GM18520 (cell line): ENCODE data around the gene PLD6.

Experiments
- ATAC-seq: cut with Tn5 transposase; IDR thresholded peaks from one replicate; pipeline ENCODE4 v1.9.1; 2021; ENCODE audit not compliant: unreplicated experiment

The PLD6 gene

DNA sequence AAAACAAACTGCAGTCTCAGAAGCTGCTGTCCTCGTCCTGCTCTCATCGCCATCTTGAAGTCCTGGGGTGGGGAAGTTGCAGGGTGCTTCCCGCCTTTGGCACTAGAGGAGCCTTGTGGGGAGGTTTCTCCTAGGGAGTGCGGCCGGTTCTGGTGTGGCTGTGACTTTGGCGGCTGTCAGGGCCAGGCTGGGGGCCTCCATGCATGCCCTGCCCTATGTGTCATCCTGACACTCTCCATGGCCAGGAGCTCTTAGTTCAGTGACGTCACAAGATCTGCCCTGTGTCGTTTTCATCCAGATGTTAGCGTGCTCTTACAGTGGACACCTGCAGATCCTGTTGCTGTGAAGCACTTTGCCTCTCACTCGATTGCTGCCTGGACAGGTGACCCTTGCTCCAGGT lies 49.6 kb downstream of the PLD6 start:
- no peak for ATAC-seq

GRCh38 chr17:17156107-17156506 lies 50.0 kb downstream of the PLD6 start:
- ATAC-seq: no peak

- ATAC-seq: no peak
Measured at GRCh38 chr17:17155568-17155967, 50.6 kb downstream of the PLD6 start.

DNA sequence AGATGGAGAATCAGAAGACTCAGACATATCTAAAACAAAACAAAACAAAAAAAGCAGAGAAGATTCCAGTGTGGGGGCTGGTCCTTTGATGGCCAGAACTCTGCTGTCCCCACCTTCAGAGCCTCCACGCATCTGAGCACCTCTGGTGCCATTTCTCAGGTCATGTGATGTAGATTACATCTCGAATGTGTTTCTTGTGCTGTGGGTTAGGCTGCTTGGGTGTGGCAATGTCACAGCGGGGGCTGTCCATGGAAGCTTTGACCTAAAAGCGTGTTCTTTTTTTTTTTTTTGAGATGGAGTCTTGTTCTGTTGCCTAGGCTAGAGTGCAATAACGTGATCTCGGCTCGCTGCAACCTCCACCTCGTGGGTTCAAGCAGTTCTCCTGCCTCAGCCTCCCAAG lies 51.2 kb downstream of the PLD6 start:
- no peak for ATAC-seq

DNA sequence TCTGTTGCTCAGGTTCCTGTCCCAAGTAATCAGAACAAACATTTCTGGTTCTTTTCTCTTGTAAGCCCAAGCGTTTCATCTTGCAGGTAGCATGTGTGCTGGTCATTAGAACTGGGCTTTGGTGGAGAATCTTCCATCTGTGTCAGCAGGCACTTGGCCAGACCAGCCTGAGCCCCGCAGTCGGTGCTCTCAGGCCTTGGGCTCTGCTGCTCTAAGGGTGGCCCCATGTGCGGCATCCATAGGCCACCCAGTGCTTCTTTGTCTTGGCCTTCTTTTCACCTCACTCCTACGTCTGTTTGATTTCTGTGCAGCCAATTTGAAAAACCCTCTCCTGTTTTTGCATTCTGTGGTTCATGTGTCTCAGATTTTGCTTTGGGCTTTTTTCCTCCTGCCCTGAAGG lies 51.6 kb downstream of the PLD6 start:
- no peak for ATAC-seq

DNA sequence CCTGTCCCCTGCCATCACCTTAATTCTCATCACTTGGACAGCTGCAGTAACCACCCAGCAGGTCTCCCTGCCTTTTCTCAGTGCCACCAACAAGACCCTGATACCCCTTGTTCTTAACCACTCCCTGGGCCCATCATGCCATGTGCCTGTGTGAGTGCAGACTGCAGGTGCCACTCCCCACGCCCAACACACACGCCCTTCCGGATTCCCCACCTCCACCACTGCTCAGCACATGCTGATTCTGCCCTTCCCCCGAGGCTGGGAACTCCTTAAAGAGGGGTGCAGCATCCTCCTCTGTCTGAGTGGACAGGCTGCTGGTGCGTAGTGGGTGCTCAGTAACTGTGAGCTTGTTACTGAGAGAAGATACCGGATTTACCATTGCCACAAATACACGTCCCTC lies 52.4 kb downstream of the PLD6 start:
- no peak for ATAC-seq

- ATAC-seq: no peak
Measured at GRCh38 chr17:17153071-17153470, 53.1 kb downstream of the PLD6 start.

DNA sequence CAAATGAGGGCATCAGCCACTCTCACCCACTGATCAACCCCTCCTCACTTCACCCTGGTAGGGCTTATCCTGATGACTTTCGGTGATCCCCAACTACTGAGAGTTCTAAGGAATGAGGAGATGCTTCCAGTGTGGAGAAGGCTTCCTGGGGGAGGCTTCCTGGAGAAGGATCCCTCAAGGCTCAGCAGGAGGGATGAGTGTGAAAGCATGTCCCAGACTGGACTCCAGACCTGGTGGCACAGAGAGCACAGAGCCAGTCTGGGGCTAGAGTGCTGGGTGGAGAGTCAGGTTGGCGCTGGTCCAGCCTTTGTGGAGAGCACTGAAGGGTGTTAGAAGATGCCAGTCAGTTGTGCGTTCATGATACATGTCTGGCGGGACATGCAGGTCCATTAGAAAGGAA lies 53.7 kb downstream of the PLD6 start:
- ATAC-seq: no peak

DNA sequence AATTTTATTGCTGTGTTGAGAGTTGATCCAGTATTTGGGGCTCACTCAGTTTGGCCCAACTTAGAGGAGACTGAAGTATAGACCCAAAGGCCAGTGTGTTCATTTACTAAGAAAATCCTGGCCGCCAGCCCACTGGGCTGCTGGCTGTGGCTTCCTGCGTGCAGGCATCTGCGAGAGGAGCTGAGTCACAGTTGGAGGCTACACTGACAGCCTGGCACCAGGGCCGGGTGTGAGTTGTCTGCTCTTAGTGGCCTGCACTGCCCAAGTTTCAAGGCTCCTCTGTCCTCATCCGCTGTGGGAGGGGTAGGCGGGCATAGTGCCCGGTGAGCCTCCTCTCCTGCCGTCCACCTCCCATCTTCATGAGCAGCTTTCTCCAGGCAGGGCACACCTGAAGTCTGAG lies 54.2 kb downstream of the PLD6 start:
- ATAC-seq: no peak

DNA sequence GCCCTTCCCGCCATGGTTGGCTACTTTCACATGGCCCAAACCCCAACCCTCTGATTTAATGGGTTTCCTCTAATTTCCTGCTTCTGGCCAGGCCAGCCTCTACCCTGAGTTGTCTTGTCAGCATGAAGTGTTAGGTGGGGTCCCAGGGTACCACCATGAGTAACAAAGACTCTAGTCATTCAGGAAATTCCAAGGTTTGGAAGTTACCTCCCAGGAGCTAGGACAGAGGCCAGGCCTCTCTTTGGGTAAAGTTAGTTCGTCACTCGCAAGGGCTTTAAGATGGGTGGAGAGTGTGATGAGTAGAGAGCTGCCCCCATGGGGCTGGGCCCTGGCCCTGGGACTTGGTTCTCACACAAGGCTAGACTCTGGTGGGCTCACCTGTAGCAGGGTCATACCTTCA lies 54.6 kb downstream of the PLD6 start:
- ATAC-seq: no peak

DNA sequence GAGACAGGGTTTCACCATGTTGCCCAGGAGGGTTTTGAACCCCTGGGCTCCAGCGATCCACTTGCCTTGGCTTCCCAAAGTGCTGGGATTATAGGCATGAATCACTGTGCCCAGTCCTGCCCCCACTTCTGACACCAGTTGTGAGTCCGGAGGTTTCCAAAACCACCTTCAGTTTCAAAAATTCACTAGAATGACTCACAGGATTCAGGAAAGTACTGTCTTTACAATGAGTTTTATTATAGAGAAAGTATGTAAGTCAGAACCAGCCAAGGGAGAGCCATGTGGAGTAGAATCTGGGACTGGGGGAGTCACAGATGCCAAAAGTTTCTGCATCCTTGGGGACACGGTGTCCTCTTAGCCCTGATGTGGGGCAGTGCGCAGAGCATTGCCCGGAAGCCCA lies 55.1 kb downstream of the PLD6 start:
- no peak for ATAC-seq
